MCF 10A (cell line): Measurements from ENCODE around the gene EXOC2. TPM values are rescaled to one million over a fixed set of nuclear protein-coding genes. Genes with fewer than 3 reads are reported as not detected.
A peak's percentile ranks its signal among the peaks of the same experiment; 100 is the strongest.

Experiments used
- BruUV-seq: library from RNA; stranded (reverse); fragments of 400-500 nt; replicated peaks from 2 replicates; lab custom pipeline; 2021; lab: Mats Ljungman, UMichigan
- CTCF ChIA-PET: fragments of 300-600 bp; sonication (Branson Sonifier 250); formaldehyde crosslinking; extraction: SDS; loops from one replicate; lab custom pipeline; 2021; ENCODE audit warnings: antibody characterized with exemption, inconsistent platforms; lab: Yijun Ruan, JAX
- POLR2A ChIA-PET: fragments of 300-600, 350-650 bp; sonication (Branson Sonifier 250); formaldehyde crosslinking; extraction: SDS; loops from one replicate; lab custom pipeline; 2020; ENCODE audit warnings: antibody characterized with exemption, inconsistent platforms; lab: Yijun Ruan, JAX
- DNase-seq: peaks from one replicate; pipeline ENCODE4 v3.0.0-alpha.2; 2018; ENCODE audit not compliant: unreplicated experiment
- H3K27ac Mint-ChIP-seq: one replicate; pipeline ENCODE4 v1.8.0; 2022; ENCODE audit warnings: mild to moderate bottlenecking, low read depth, mixed read lengths; ENCODE audit not compliant: unreplicated experiment
- H3K27me3 Mint-ChIP-seq: one replicate; pipeline ENCODE4 v1.8.0; 2022; ENCODE audit warnings: mixed read lengths; ENCODE audit not compliant: insufficient read depth, unreplicated experiment
- H3K36me3 Mint-ChIP-seq: one replicate; pipeline ENCODE4 v1.8.0; 2022; ENCODE audit warnings: mild to moderate bottlenecking, moderate library complexity, mixed read lengths; ENCODE audit not compliant: insufficient read depth, unreplicated experiment
- H3K4me1 Mint-ChIP-seq: one replicate; pipeline ENCODE4 v1.8.0; 2022; ENCODE audit warnings: mixed read lengths; ENCODE audit not compliant: insufficient read depth, unreplicated experiment
- H3K4me3 Mint-ChIP-seq: one replicate; pipeline ENCODE4 v1.8.0; 2022; ENCODE audit warnings: mild to moderate bottlenecking, moderate library complexity, mixed read lengths; ENCODE audit not compliant: unreplicated experiment
- H3K9me3 Mint-ChIP-seq: one replicate; pipeline ENCODE4 v1.8.0; 2022; ENCODE audit warnings: mixed read lengths; ENCODE audit not compliant: unreplicated experiment
- intact Hi-C: fragments of 100-400 bp; cut with micrococcal nuclease; formaldehyde crosslinking; loops from 2 replicates; pipeline ENCODE4 v1.14.1; 2022
- total RNA-seq: library from RNA; stranded (reverse); gene quantifications from 2 replicates; pipeline ENCODE4 v1.2.3, GENCODE V29; 2022
- TF ChIP-seq, protein P1 (sequence below): fragments of 200-600 bp; IDR thresholded peaks from one replicate; pipeline ENCODE4 v1.8.0; 2022; ENCODE audit warnings: antibody characterized with exemption, mild to moderate bottlenecking; ENCODE audit not compliant: unreplicated experiment

Gene EXOC2
- total RNA-seq, 1 experiment from 2014 or later: 14.6 TPM

- H3K27ac Mint-ChIP-seq: no peak overlapping the region
- BruUV-seq: no TSS peak
- TF ChIP-seq, protein P1, sequence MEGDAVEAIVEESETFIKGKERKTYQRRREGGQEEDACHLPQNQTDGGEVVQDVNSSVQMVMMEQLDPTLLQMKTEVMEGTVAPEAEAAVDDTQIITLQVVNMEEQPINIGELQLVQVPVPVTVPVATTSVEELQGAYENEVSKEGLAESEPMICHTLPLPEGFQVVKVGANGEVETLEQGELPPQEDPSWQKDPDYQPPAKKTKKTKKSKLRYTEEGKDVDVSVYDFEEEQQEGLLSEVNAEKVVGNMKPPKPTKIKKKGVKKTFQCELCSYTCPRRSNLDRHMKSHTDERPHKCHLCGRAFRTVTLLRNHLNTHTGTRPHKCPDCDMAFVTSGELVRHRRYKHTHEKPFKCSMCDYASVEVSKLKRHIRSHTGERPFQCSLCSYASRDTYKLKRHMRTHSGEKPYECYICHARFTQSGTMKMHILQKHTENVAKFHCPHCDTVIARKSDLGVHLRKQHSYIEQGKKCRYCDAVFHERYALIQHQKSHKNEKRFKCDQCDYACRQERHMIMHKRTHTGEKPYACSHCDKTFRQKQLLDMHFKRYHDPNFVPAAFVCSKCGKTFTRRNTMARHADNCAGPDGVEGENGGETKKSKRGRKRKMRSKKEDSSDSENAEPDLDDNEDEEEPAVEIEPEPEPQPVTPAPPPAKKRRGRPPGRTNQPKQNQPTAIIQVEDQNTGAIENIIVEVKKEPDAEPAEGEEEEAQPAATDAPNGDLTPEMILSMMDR: no peak
- H3K4me1 Mint-ChIP-seq: no peaks in the 10 kb centered on the region
- H3K36me3 Mint-ChIP-seq: peaks cover 6% of the 10 kb centered on the region
- no peak overlapping the region for H3K4me3 Mint-ChIP-seq
- intact Hi-C loops: no loop called here
- H3K9me3 Mint-ChIP-seq: no peaks in the 10 kb centered on the region
- ChIA-PET POLR2A (no interaction called here), CTCF (no interaction called here)
- no peaks in the 10 kb centered on the region for H3K27me3 Mint-ChIP-seq
- no peak for DNase-seq
Observed at GRCh38 chr6:509676-510075, 183.3 kb downstream of the EXOC2 start.

DNA sequence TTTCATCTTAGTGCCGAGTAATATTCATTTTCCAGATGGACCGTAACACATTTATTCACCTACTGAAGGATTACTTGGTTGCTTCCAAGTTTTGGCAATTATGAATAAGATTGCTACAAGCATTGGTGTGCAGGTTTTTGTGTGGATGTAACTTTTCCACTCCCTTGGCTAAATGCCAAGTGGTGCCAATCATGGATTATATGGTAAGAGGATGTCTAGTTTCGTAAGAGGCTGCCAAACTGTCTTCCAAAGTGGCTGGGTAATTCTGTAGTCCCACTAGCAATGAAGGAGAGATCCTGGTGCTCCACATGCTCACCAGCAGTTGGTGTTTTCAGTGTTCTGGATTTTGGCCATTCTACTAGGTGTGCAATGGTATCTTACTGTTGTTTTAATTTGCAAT is 184.3 kb downstream of the EXOC2 start:
- Mint-ChIP-seq H3K9me3 (no peaks in the 10 kb centered on the region), H3K4me3 (no peak overlapping the region), H3K27ac (no peak overlapping the region), H3K36me3 (peaks cover 6% of the 10 kb centered on the region), H3K27me3 (no peaks in the 10 kb centered on the region), H3K4me1 (no peaks in the 10 kb centered on the region)
- no TSS peak for BruUV-seq
- peak; percentile 1 for DNase-seq
- ChIA-PET CTCF (no interaction called here), POLR2A (no interaction called here)
- intact Hi-C loops: no loop called here
- TF ChIP-seq, protein P1: no peak

GRCh38 chr6:508006-508405 is 184.9 kb downstream of the EXOC2 start:
- ChIA-PET POLR2A (no interaction called here), CTCF (no interaction called here)
- Mint-ChIP-seq H3K27ac (no peak overlapping the region), H3K4me1 (no peaks in the 10 kb centered on the region), H3K9me3 (no peaks in the 10 kb centered on the region), H3K4me3 (no peak overlapping the region), H3K36me3 (peaks cover 6% of the 10 kb centered on the region), H3K27me3 (no peaks in the 10 kb centered on the region)
- intact Hi-C loops: no loop called here
- no peak for DNase-seq
- BruUV-seq: no TSS peak
- TF ChIP-seq, protein P1: no peak

DNA sequence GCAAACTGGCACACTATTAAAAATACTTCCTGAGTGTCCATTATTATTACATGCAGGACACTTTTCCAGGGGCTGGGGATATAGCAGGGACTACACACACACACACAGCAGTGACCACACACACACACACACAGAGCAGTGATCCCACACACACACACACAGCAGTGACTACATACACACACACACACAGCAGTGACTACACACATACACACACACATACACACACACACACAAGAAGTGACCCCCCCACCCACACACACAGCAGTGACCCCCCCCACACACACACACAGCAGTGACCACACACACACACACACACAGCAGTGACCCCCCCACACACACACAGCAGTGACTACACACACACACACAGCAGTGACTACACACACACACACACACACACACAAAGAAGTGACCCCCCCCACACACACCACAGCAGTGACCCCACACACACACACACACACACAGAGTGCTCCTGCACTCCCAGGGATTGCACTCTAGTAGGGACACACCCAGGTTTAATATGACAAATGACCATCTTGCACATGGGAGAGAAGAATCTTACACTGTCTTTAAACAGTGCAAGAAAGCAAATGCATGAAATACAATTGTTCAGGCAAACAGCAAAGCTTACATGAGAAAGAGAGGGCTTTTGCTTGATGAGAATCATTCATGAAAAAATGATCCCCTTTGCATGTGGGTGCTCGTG is 185.9 kb downstream of the EXOC2 start:
- BruUV-seq: no TSS peak
- TF ChIP-seq, protein P1: no peak
- intact Hi-C loops: no loop called here

More for the DNA sequence above, 185.9 kb downstream of the EXOC2 start:
- peaks cover 8% of the 10 kb centered on the region for H3K36me3 Mint-ChIP-seq
- POLR2A ChIA-PET: no interaction called here
- CTCF ChIA-PET: no interaction called here
- no peak overlapping the region for H3K4me3 Mint-ChIP-seq
- H3K27ac Mint-ChIP-seq: no peak overlapping the region
- DNase-seq: no peak
- no peaks in the 10 kb centered on the region for H3K27me3 Mint-ChIP-seq
- H3K9me3 Mint-ChIP-seq: no peaks in the 10 kb centered on the region
- H3K4me1 Mint-ChIP-seq: no peaks in the 10 kb centered on the region
